ENCODE data around the gene MED16. TPM values are rescaled to one million over a fixed set of nuclear protein-coding genes. Genes with fewer than 3 reads are reported as not detected.

MED16 gene
- total RNA-seq, 2 experiments from 2014 or later = 62.2 to 64.0 TPM

GRCh38 chr19:876089-876488 lies 16.9 kb downstream of the MED16 start:
- Mint-ChIP-seq H3K4me1 (peaks cover 11% of the 10 kb centered on the region), H3K4me3 (no peak overlapping the region), H3K36me3 (ENCODE audit: low read depth) (peaks cover 10% of the 10 kb centered on the region), H3K27me3 (no peaks in the 10 kb centered on the region), H3K27ac (no peak overlapping the region), H3K9me3 (no peaks in the 10 kb centered on the region)
- ChIA-PET POLR2A (interaction anchor here (1.3 kb wide), 2 partner anchors 11 to 33 kb away, joined by 3 to 4 read pairs; no protein-coding TSS in a partner anchor), CTCF (interaction anchor here (1.1 kb wide), 1 partner anchor 12 kb away, joined by 4 read pairs; no protein-coding TSS in a partner anchor)
- DNase-seq = no peak

GRCh38 chr19:875265-875879 lies 17.6 kb downstream of the MED16 start:
- peaks cover 11% of the 10 kb centered on the region for H3K4me1 Mint-ChIP-seq
- CTCF ChIA-PET = interaction anchor here (1.1 kb wide), 1 partner anchor 12 kb away, joined by 4 read pairs; no protein-coding TSS in a partner anchor
- no peaks in the 10 kb centered on the region for H3K9me3 Mint-ChIP-seq
- POLR2A ChIA-PET = interaction anchor here (1.3 kb wide), 2 partner anchors 10 to 33 kb away, joined by 3 to 4 read pairs; no protein-coding TSS in a partner anchor
- no peak for DNase-seq
- no peak overlapping the region for H3K4me3 Mint-ChIP-seq
- no peak overlapping the region for H3K27ac Mint-ChIP-seq
- no peaks in the 10 kb centered on the region for H3K27me3 Mint-ChIP-seq
- peaks cover 9% of the 10 kb centered on the region for H3K36me3 Mint-ChIP-seq (ENCODE audit: low read depth)

GRCh38 chr19:873561-874041 lies 19.4 kb downstream of the MED16 start:
- no peak overlapping the region for H3K4me3 Mint-ChIP-seq
- DNase-seq = no peak
- H3K9me3 Mint-ChIP-seq = no peaks in the 10 kb centered on the region
- peaks cover 15% of the 10 kb centered on the region for H3K36me3 Mint-ChIP-seq (ENCODE audit: low read depth)
- POLR2A ChIA-PET = interaction anchor here (1.0 to 2.6 kb wide), 2 partner anchors 9 to 35 kb away, joined by 3 to 16 read pairs; no protein-coding TSS in a partner anchor
- H3K4me1 Mint-ChIP-seq = peaks cover 11% of the 10 kb centered on the region
- no peaks in the 10 kb centered on the region for H3K27me3 Mint-ChIP-seq
- H3K27ac Mint-ChIP-seq = no peak overlapping the region
- CTCF ChIA-PET = interaction anchor here (1.0 kb wide), 1 partner anchor 34 kb away, joined by 3 read pairs; no protein-coding TSS in a partner anchor

GRCh38 chr19:873084-873483 lies 19.9 kb downstream of the MED16 start:
- Mint-ChIP-seq H3K27ac (peak overlapping the region; percentile 65), H3K4me3 (peak overlapping the region; percentile 30), H3K27me3 (no peaks in the 10 kb centered on the region), H3K36me3 (ENCODE audit: low read depth) (peaks cover 16% of the 10 kb centered on the region), H3K9me3 (no peaks in the 10 kb centered on the region), H3K4me1 (peaks cover 11% of the 10 kb centered on the region)
- CTCF ChIA-PET = interaction anchor here (0.7 to 1.1 kb wide), 2 partner anchors 9 to 111 kb away, joined by 3 to 8 read pairs; partner anchors contain the start of gene WDR18
- peak; percentile 86 for DNase-seq
- POLR2A ChIA-PET = interaction anchor here (0.8 to 2.6 kb wide), 6 partner anchors 9 to 396 kb away, joined by 3 to 16 read pairs (median 4); partner anchors contain the start of genes CIRBP, MED16, PTBP1 and RNU6-9

- peak; percentile 91 for DNase-seq
- Mint-ChIP-seq H3K36me3 (ENCODE audit: low read depth) (peaks cover 21% of the 10 kb centered on the region), H3K4me1 (peaks cover 11% of the 10 kb centered on the region), H3K4me3 (peak overlapping the region; percentile 71), H3K9me3 (no peaks in the 10 kb centered on the region), H3K27me3 (no peaks in the 10 kb centered on the region), H3K27ac (peak overlapping the region; percentile 89)
- ChIA-PET CTCF (interaction anchor here (0.6 to 1.1 kb wide), 3 partner anchors 8 to 126 kb away, joined by 3 to 8 read pairs (median 3); partner anchors contain the start of gene WDR18), POLR2A (interaction anchor here (0.8 to 2.6 kb wide), 8 partner anchors 21 to 403 kb away, joined by 3 to 16 read pairs (median 3); partner anchors contain the start of genes CIRBP, FAM174C, MED16 and PTBP1)
These were observed 20.6 kb downstream of the MED16 start for GRCh38 chr19:872266-872951.

GRCh38 chr19:871446-872265 lies 21.3 kb downstream of the MED16 start:
- Mint-ChIP-seq H3K9me3 (no peaks in the 10 kb centered on the region), H3K27me3 (no peaks in the 10 kb centered on the region), H3K36me3 (ENCODE audit: low read depth) (peaks cover 23% of the 10 kb centered on the region), H3K4me3 (peak overlapping the region; percentile 71), H3K27ac (peak overlapping the region; percentile 89), H3K4me1 (peaks cover 11% of the 10 kb centered on the region)
- DNase-seq = no peak
- POLR2A ChIA-PET = interaction anchor here (0.8 to 2.6 kb wide), 7 partner anchors 8 to 403 kb away, joined by 3 to 16 read pairs (median 4); partner anchors contain the start of genes CIRBP, FAM174C, MED16 and RNU6-9
- CTCF ChIA-PET = interaction anchor here (0.6 to 1.1 kb wide), 2 partner anchors 8 to 125 kb away, joined by 3 to 8 read pairs; no protein-coding TSS in a partner anchor

GRCh38 chr19:870963-871401 lies 22.0 kb downstream of the MED16 start:
- POLR2A ChIA-PET = no interaction called here
- H3K4me3 Mint-ChIP-seq = no peak overlapping the region
- H3K27me3 Mint-ChIP-seq = no peaks in the 10 kb centered on the region
- peaks cover 23% of the 10 kb centered on the region for H3K36me3 Mint-ChIP-seq (ENCODE audit: low read depth)
- CTCF ChIA-PET = no interaction called here
- DNase-seq = no peak
- no peaks in the 10 kb centered on the region for H3K9me3 Mint-ChIP-seq
- H3K4me1 Mint-ChIP-seq = peaks cover 11% of the 10 kb centered on the region
- no peak overlapping the region for H3K27ac Mint-ChIP-seq

GRCh38 chr19:870314-870713 lies 22.7 kb downstream of the MED16 start:
- no peaks in the 10 kb centered on the region for H3K9me3 Mint-ChIP-seq
- peaks cover 23% of the 10 kb centered on the region for H3K36me3 Mint-ChIP-seq (ENCODE audit: low read depth)
- no peaks in the 10 kb centered on the region for H3K27me3 Mint-ChIP-seq
- ChIA-PET POLR2A (no interaction called here), CTCF (no interaction called here)
- DNase-seq = no peak
- H3K4me3 Mint-ChIP-seq = no peak overlapping the region
- H3K4me1 Mint-ChIP-seq = peaks cover 13% of the 10 kb centered on the region
- H3K27ac Mint-ChIP-seq = peak overlapping the region; percentile 6

- Mint-ChIP-seq H3K27me3 (no peaks in the 10 kb centered on the region), H3K36me3 (ENCODE audit: low read depth) (peaks cover 23% of the 10 kb centered on the region), H3K4me3 (no peak overlapping the region), H3K27ac (no peak overlapping the region), H3K9me3 (no peaks in the 10 kb centered on the region), H3K4me1 (peaks cover 13% of the 10 kb centered on the region)
- ChIA-PET CTCF (no interaction called here), POLR2A (no interaction called here)
- DNase-seq = no peak
These were observed 23.5 kb downstream of the MED16 start for GRCh38 chr19:869245-870177.

- POLR2A ChIA-PET = no interaction called here
- no peaks in the 10 kb centered on the region for H3K9me3 Mint-ChIP-seq
- H3K27me3 Mint-ChIP-seq = no peaks in the 10 kb centered on the region
- DNase-seq = no peak
- H3K4me1 Mint-ChIP-seq = peaks cover 16% of the 10 kb centered on the region
- H3K4me3 Mint-ChIP-seq = no peak overlapping the region
- H3K27ac Mint-ChIP-seq = no peak overlapping the region
- CTCF ChIA-PET = no interaction called here
- H3K36me3 Mint-ChIP-seq (ENCODE audit: low read depth) = peaks cover 23% of the 10 kb centered on the region
These were observed 24.3 kb downstream of the MED16 start for GRCh38 chr19:868458-869244.

- POLR2A ChIA-PET = no interaction called here
These were observed 25.0 kb downstream of the MED16 start for GRCh38 chr19:867855-868457.

More at GRCh38 chr19:867855-868457, 25.0 kb downstream of the MED16 start:
- CTCF ChIA-PET = no interaction called here
- Mint-ChIP-seq H3K4me3 (no peak overlapping the region), H3K36me3 (ENCODE audit: low read depth) (peaks cover 23% of the 10 kb centered on the region), H3K27me3 (no peaks in the 10 kb centered on the region), H3K9me3 (no peaks in the 10 kb centered on the region), H3K27ac (no peak overlapping the region), H3K4me1 (peaks cover 22% of the 10 kb centered on the region)
- no peak for DNase-seq

Data from activated CD4-positive, alpha-beta memory T cell treated with anti-CD3 and anti-CD28 coated beads, Interleukin-2, amount 10 ng/mL, durations not matched to agents 7 days and 5 days (primary cell).